Activated CD8-positive, alpha-beta T cell treated with anti-CD3 and anti-CD28 coated beads for 36 hours (primary cell): ENCODE measurements around the gene SLC39A3. TPM values are rescaled to one million over a fixed set of nuclear protein-coding genes. Genes with fewer than 3 reads are reported as not detected.

Experiments used
- ATAC-seq: fragments of 200-7000 bp; cut with Tn5 transposase; one replicate; pipeline ENCODE4 v1.10.0; 2021; ENCODE audit warnings: mild to moderate bottlenecking, moderate library complexity
- CTCF ChIA-PET: fragments of 350-600 bp; sonication (Branson Sonifier 250); formaldehyde crosslinking; loops from one replicate; lab custom pipeline; 2021; ENCODE audit warnings: antibody characterized with exemption; lab: Charles Lee
- POLR2A ChIA-PET: fragments of 350-600 bp; sonication (Branson Sonifier 250); formaldehyde crosslinking; loops from one replicate; lab custom pipeline; 2021; ENCODE audit warnings: antibody characterized with exemption; lab: Charles Lee
- DNase-seq: peaks from one replicate; pipeline ENCODE4 v3.0.0-alpha.2; 2020
- H3K27ac Mint-ChIP-seq: one replicate; pipeline ENCODE4 v1.8.0; 2021; ENCODE audit warnings: mild to moderate bottlenecking, mixed read lengths
- H3K27me3 Mint-ChIP-seq: one replicate; pipeline ENCODE4 v1.8.0; 2021; ENCODE audit warnings: mixed read lengths
- H3K36me3 Mint-ChIP-seq: one replicate; pipeline ENCODE4 v1.8.0; 2021; ENCODE audit warnings: low read depth, mixed read lengths
- H3K4me1 Mint-ChIP-seq: one replicate; pipeline ENCODE4 v1.8.0; 2021; ENCODE audit warnings: low read depth, mixed read lengths
- H3K4me3 Mint-ChIP-seq: one replicate; pipeline ENCODE4 v1.8.0; 2021; ENCODE audit warnings: mild to moderate bottlenecking, moderate library complexity, mixed read lengths
- H3K9me3 Mint-ChIP-seq: one replicate; pipeline ENCODE4 v1.8.0; 2021; ENCODE audit warnings: mixed read lengths
- intact Hi-C: fragments of 100-400 bp; cut with micrococcal nuclease; formaldehyde crosslinking; loops from one replicate; pipeline ENCODE4 v1.10.0; 2022
- total RNA-seq, 2 experiments: library from RNA; stranded (reverse); gene quantifications; one replicate each; pipeline ENCODE4 v1.2.3, GENCODE V29; 2021
- TF ChIP-seq, protein P1 (sequence below): fragments of 200-600 bp; IDR thresholded peaks from one replicate; pipeline ENCODE4 v1.8.0; 2022; ENCODE audit warnings: antibody characterized with exemption, mild to moderate bottlenecking

Gene SLC39A3
- total RNA-seq, 2 experiments from 2014 or later = 35.5 to 38.1 TPM

DNA sequence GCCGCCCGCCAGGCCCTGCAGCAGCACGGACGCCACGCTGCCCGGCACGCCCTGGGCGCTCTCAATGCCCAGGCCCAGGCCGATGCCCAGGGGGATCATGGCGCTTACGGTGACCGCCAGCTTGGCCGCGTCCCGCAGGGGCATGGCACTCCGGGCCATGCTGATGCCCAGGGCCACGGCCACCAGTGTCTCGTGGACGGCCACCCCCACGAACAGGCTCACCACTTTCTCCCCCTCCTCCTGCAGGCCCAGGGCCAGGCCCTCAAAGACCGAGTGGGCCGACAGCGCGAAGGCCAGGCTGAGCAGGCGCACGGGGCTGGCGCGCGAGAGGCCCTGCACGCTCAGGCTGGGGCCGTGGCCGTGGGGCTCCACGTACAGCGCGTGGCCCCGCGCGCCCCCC is 6.9 kb downstream of the SLC39A3 start:
- ChIA-PET CTCF (no interaction called here), POLR2A (no interaction called here)
- ATAC-seq (no peak), DNase-seq (no peak)
- no peaks in the 10 kb centered on the region for H3K27me3 Mint-ChIP-seq
- TF ChIP-seq, protein P1, sequence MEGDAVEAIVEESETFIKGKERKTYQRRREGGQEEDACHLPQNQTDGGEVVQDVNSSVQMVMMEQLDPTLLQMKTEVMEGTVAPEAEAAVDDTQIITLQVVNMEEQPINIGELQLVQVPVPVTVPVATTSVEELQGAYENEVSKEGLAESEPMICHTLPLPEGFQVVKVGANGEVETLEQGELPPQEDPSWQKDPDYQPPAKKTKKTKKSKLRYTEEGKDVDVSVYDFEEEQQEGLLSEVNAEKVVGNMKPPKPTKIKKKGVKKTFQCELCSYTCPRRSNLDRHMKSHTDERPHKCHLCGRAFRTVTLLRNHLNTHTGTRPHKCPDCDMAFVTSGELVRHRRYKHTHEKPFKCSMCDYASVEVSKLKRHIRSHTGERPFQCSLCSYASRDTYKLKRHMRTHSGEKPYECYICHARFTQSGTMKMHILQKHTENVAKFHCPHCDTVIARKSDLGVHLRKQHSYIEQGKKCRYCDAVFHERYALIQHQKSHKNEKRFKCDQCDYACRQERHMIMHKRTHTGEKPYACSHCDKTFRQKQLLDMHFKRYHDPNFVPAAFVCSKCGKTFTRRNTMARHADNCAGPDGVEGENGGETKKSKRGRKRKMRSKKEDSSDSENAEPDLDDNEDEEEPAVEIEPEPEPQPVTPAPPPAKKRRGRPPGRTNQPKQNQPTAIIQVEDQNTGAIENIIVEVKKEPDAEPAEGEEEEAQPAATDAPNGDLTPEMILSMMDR = no peak
- no peak overlapping the region for H3K27ac Mint-ChIP-seq
- no peak overlapping the region for H3K4me3 Mint-ChIP-seq
- no peaks in the 10 kb centered on the region for H3K9me3 Mint-ChIP-seq
- intact Hi-C loops = no loop called here
- peaks cover 7% of the 10 kb centered on the region for H3K4me1 Mint-ChIP-seq
- peaks cover 27% of the 10 kb centered on the region for H3K36me3 Mint-ChIP-seq

DNA sequence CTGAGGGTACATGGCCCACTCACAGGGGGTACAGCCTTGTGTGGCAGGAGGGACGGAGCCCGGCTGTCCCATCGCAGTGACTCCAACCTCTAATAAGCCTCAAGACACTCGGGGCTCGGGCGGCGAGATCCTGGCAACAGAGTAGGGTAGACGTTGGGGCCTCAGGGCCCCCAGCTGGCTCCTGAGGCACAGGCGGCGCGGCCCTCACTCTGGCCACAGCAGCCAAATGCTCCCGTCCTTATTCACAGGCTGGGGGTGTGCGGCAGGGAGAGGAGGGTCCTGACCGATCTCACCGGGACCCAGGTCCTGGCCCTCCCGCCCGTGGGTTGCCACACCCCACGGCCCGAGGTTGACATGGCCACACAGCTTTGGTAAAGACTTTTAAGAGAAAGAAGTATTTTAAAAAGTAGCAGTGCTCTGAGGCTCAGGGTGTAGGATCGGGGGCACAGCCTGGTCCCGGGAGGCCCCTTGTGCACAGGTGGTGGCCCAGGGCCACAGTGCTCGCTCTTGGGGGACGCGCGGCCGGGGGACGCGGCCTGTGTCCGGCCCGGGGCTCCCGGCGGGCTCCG is 7.6 kb downstream of the SLC39A3 start:
- Mint-ChIP-seq H3K9me3 (no peaks in the 10 kb centered on the region), H3K27me3 (no peaks in the 10 kb centered on the region), H3K36me3 (peaks cover 24% of the 10 kb centered on the region), H3K4me1 (peaks cover 7% of the 10 kb centered on the region), H3K27ac (no peak overlapping the region), H3K4me3 (no peak overlapping the region)
- intact Hi-C loops = no loop called here
- ATAC-seq (no peak), DNase-seq (no peak)
- CTCF ChIA-PET = no interaction called here
- POLR2A ChIA-PET = interaction anchor here (0.7 kb wide), 1 partner anchor 9 kb away, joined by 3 read pairs; no protein-coding TSS in a partner anchor
- TF ChIP-seq, protein P1 = no peak

DNA sequence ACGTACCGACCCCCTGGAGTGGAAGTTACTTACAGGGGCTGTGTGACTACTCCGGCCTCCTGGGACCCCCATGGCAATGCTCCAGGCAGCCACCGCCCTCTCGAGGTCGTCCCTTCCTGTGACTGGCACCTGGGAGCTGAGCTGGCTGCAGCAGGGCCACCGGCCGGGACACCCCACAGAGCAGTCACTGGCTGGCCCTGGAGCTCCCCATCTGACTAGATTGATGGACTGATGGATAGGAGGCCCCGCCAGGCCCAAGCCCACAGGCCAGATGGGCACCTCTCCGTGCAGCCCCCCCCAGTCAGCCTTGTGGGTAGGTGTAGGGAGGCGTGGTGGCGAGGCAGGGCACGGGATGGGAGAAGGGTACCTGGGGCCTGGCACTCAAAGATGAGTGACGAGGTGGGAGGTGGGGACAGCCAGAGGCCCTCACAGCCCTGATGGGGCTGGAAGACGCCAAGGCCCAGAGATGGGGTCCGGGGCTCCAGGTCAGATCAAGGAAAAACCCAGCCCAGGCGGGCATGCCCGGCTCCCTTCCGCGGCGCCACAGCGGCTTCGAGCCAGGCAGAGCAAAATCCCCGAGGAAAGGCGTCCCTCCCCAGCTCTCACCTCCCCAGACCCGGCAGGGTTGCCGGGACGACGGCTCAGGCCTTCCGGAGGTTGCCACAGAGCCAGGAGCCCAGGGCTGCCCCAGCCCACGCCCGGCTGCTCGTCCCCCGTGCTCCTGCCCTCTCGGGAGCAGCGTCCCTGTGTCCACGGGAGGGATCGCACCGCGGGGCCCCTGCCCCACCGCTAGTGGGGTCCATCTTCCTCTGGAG is 8.4 kb downstream of the SLC39A3 start:
- no peak for DNase-seq
- no peak for ATAC-seq
- Mint-ChIP-seq H3K36me3 (peaks cover 16% of the 10 kb centered on the region), H3K9me3 (no peaks in the 10 kb centered on the region), H3K27me3 (peaks cover 4% of the 10 kb centered on the region), H3K4me3 (no peak overlapping the region), H3K4me1 (peaks cover 2% of the 10 kb centered on the region), H3K27ac (no peak overlapping the region)
- ChIA-PET CTCF (no interaction called here), POLR2A (no interaction called here)
- TF ChIP-seq, protein P1 = no peak
- intact Hi-C loops = no loop called here

DNA sequence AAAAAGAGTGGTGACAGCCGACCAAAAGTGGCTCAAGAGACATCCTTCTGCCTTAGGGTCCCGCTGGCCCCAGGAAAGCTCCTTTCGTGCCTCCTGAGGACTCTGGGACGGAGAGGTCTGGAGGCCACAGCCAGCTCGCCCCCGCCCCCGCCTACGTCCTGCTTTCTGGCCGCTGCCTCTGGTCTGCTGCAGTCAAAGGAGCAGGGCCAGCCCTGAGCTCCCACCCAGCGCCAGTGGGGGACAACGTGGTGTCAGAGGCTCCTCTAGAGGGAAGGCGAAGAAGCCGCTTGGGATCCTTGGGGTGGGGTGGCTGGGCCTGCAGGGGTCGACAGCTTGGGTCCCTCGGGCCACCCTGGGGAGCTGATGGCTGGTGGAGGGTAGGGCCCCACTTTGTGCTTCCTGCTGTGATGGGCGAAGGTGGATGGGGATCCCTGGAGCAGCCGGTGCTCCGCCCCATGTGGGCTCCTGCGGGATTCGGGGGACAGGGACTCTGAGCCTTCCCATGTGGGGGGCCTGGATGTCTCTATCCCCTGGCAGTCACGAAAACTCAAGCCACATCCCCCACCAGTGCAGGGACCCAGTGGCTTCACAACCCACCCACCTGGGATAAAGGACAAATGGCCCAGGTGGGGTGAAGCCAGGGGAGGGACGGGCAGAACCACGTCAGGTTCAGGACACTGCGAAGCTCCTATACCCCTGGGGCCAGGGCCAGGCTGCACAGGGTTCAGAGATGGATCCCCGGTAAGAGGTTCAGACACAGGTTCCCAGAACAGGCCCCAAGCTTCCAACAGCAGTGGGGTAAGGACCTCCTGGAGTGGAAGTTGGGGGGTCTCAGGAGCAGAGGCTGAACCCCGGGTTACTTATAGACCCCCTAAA is 9.6 kb downstream of the SLC39A3 start:
- ChIA-PET CTCF (no interaction called here), POLR2A (interaction anchor here (3.3 kb wide), 1 partner anchor 9 kb away, joined by 10 read pairs; the partner anchor contains the start of gene SLC39A3)
- no peaks in the 10 kb centered on the region for H3K9me3 Mint-ChIP-seq
- TF ChIP-seq, protein P1 = no peak
- peaks cover 6% of the 10 kb centered on the region for H3K36me3 Mint-ChIP-seq
- no peak overlapping the region for H3K4me3 Mint-ChIP-seq
- intact Hi-C loops = no loop called here
- no peaks in the 10 kb centered on the region for H3K4me1 Mint-ChIP-seq
- H3K27ac Mint-ChIP-seq = no peak overlapping the region
- DNase-seq (no peak), ATAC-seq (no peak)
- peaks cover 6% of the 10 kb centered on the region for H3K27me3 Mint-ChIP-seq
